Lower lobe of right lung (tissue), 2 donors: ENCODE results near the gene SRGAP1. TPM values are rescaled to one million over a fixed set of nuclear protein-coding genes. Genes with fewer than 3 reads are reported as not detected.
"Not testable (repeated sequence)": the region's sequence is repeated elsewhere in the genome, so short reads cannot be mapped to it uniquely, and the experiment has no call there.

Source experiments
- ATAC-seq, 2 donors: fragments of 200-7000 bp; cut with Tn5 transposase; one replicate each; pipeline ENCODE4 v1.9.1; 2020 to 2022; ENCODE audit warnings: mild to moderate bottlenecking in 2 of 2, moderate library complexity in 2 of 2
- DNase-seq: peaks from one replicate; pipeline ENCODE4 v3.0.0-alpha.2; 2020
- H3K27ac ChIP-seq: fragments of 200-600 bp; one replicate; pipeline ENCODE4 v1.8.0; 2022
- H3K27me3 ChIP-seq: fragments of 200-600 bp; one replicate; pipeline ENCODE4 v1.8.0; 2022; ENCODE audit warnings: low read depth
- H3K36me3 ChIP-seq: fragments of 200-600 bp; one replicate; pipeline ENCODE4 v1.8.0; 2022; ENCODE audit warnings: mild to moderate bottlenecking
- H3K4me1 ChIP-seq: fragments of 200-600 bp; one replicate; pipeline ENCODE4 v1.8.0; 2022
- H3K4me3 ChIP-seq: fragments of 200-600 bp; one replicate; pipeline ENCODE4 v1.8.0; 2022; ENCODE audit warnings: mild to moderate bottlenecking
- H3K9me3 ChIP-seq: fragments of 200-600 bp; one replicate; pipeline ENCODE4 v1.8.0; 2022
- CTCF ChIP-seq: fragments of 200-600 bp; IDR thresholded peaks from one replicate; pipeline ENCODE4 v1.8.0; 2022; ENCODE audit warnings: antibody characterized with exemption, mild to moderate bottlenecking
- intact Hi-C: fragments of 100-400 bp; cut with DNase I; formaldehyde crosslinking; loops from one replicate; pipeline ENCODE4 v1.11.0; 2022
- total RNA-seq: library from RNA; stranded (reverse); fragmentation: NEBNext Ultra II Directional; extraction: Animal tissue kit (Norgen Biotek cat#: 25700); gene quantifications from one replicate; pipeline ENCODE4 v1.2.1, GENCODE V29; 2021
- donor health status: DM: no; HTN: yes; CAD: no; lungs with severe emphysema.

Gene SRGAP1
- total RNA-seq, 1 donor from 2014 or later: 6.7 TPM

GRCh38 chr12:63877693-63878092 is 33.2 kb downstream of the SRGAP1 start:
- no peaks in the 10 kb centered on the region for H3K27me3 ChIP-seq
- ATAC-seq (no peak), DNase-seq (no peak)
- H3K27ac ChIP-seq: no peak overlapping the region
- TF ChIP-seq CTCF: no peak
- H3K4me1 ChIP-seq: no peaks in the 10 kb centered on the region
- H3K36me3 ChIP-seq: no peaks in the 10 kb centered on the region
- no peaks in the 10 kb centered on the region for H3K9me3 ChIP-seq
- intact Hi-C loops: no loop called here
- no peak overlapping the region for H3K4me3 ChIP-seq

DNA sequence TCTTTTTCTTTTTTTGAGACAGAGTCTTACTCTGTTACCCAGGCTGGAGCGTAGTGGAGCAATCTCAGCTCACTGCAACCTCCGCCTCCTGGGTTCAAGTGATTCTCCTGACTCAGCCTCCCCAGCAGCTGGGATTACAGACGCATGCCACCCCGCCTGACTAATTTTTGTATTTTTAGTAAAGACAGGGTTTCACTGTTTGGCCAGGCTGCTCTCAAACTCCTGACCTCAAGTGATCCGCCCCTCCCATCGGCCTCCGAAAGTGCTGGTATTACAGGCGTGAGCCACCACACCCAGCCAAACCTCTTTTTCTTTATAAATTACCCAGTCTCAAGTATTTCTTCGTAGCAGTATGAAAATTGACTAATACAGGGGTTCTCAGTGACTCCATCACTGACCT is 35.7 kb downstream of the SRGAP1 start:
- H3K4me1 ChIP-seq, H3K9me3 ChIP-seq, ATAC-seq: not testable (repeated sequence)

DNA sequence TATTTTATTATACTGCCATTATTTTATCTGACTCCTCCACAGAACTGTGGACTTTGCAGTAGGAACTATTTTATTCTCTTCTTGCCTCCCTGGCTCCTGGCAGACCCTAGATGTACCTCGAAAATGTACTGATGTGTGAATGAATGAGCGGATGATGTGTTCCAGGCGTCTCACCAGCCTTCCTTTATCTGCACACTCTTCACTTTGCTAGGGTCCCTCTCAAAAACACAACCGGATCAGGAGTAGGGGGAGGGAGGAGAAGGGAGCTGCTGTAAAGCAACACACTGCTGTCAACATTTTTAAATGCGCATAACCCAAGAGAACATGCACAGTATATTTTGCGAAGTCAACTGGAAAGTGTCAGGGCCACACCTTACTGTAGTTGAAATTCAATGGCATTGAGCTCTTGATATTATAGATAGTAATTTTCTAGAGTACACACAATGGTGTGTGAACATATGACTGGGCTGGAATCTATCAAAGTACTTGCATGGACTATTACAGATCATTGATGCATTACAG is 36.3 kb downstream of the SRGAP1 start:
- ATAC-seq (no peak), DNase-seq (no peak)
- Histone ChIP-seq H3K27me3 (no peaks in the 10 kb centered on the region), H3K36me3 (no peaks in the 10 kb centered on the region), H3K9me3 (no peaks in the 10 kb centered on the region), H3K4me3 (no peak overlapping the region), H3K27ac (no peak overlapping the region), H3K4me1 (no peaks in the 10 kb centered on the region)
- TF ChIP-seq CTCF: no peak
- intact Hi-C loops: no loop called here

More for the DNA sequence above, 35.7 kb downstream of the SRGAP1 start:
- H3K36me3 ChIP-seq, H3K4me3 ChIP-seq, H3K27ac ChIP-seq, H3K27me3 ChIP-seq, DNase-seq, intact Hi-C loops: not testable (repeated sequence)

GRCh38 chr12:63882844-63883243 is 38.3 kb downstream of the SRGAP1 start:
- H3K9me3 ChIP-seq: no peaks in the 10 kb centered on the region
- no peak for TF ChIP-seq CTCF
- no peaks in the 10 kb centered on the region for H3K4me1 ChIP-seq
- intact Hi-C loops: no loop called here
- no peak overlapping the region for H3K27ac ChIP-seq
- no peak overlapping the region for H3K4me3 ChIP-seq
- H3K36me3 ChIP-seq: no peaks in the 10 kb centered on the region
- no peak for ATAC-seq
- no peaks in the 10 kb centered on the region for H3K27me3 ChIP-seq
- no peak for DNase-seq

DNA sequence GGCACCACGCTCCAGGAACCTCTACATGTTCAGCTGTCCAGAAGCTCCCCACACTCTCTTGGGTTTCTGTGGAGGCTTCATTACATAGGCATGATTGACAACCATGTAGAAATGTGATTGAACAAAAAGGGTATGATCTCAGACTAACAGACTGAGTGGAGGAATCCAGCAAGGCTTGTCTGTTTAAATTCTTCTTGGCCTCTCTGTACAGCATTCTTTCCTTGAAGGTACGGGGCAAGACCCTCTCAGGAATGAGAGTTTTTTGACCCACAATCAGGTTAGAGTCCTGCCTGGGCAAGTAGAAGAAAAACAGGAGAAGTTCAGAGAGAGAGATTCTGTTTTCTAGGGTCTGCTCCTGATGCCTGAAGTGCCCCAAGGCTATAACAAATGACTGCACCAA is 40.9 kb downstream of the SRGAP1 start:
- no peaks in the 10 kb centered on the region for H3K36me3 ChIP-seq
- intact Hi-C loops: no loop called here
- TF ChIP-seq CTCF: no peak
- H3K9me3 ChIP-seq: no peaks in the 10 kb centered on the region
- ATAC-seq (no peak), DNase-seq (no peak)
- no peak overlapping the region for H3K4me3 ChIP-seq
- H3K27me3 ChIP-seq: no peaks in the 10 kb centered on the region
- no peaks in the 10 kb centered on the region for H3K4me1 ChIP-seq
- H3K27ac ChIP-seq: no peak overlapping the region

DNA sequence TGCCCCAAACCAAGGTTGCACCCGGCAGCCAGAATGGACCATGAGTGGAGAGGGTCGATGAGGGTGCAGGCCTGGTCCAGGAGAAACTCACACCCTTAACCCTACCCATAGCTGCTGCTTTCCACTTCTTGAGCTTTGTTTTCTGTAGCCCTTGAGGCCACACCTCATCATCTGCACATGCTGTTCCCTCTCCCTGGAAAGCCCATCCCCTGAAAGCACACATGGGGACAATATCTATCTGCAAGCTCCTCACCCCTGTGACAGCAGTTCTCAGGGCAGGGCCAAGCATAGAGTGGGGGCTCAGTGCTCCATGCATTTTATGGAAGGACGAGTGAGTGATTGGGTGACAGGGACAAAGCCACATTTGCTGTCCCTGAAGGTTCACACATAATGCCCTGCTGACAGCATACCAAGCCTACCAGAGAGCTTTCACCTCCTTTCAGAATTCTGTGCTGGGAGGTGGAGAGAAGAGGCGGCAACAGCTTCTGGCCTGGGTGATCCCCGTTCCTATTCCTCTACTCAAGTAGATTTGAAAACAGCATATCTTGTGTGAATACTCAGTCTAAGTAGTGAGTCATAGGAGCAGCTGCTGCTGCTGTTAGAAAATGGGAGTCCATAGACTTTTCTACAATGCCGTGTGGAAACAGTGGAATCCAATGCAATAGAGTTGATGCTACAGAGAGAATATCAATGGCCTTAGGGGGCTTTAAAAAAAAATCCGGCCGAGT is 44.6 kb downstream of the SRGAP1 start:
- H3K4me3 ChIP-seq: no peak overlapping the region
- TF ChIP-seq CTCF: no peak
- intact Hi-C loops: no loop called here
- H3K27ac ChIP-seq: no peak overlapping the region
- no peaks in the 10 kb centered on the region for H3K27me3 ChIP-seq
- DNase-seq (no peak), ATAC-seq (peak in 1 of 2 donors; percentile 26)
- H3K4me1 ChIP-seq: no peaks in the 10 kb centered on the region
- no peaks in the 10 kb centered on the region for H3K36me3 ChIP-seq
- no peaks in the 10 kb centered on the region for H3K9me3 ChIP-seq
